Adrenal gland (tissue), 12 donors: Measurements from ENCODE around the gene SLC34A1. TPM values are rescaled to one million over a fixed set of nuclear protein-coding genes. Genes with fewer than 3 reads are reported as not detected.

Source experiments
- DNase-seq, 7 donors: peaks; one replicate each; pipeline ENCODE4 v3.0.0-alpha.2; 2019 to 2020
- H3K27ac ChIP-seq, 5 donors: fragments of 200-600 bp; sonication (generic) in 4 of 5; 1 replicate in 3 of 5; 2 replicates in 2 of 5; pipeline versions ENCODE4 v1.5.1 to v1.8.0; 2016 to 2020; ENCODE audit warnings: mild to moderate bottlenecking in 1 of 5
- H3K27me3 ChIP-seq: fragments of 200-600 bp; 2 replicates; pipeline ENCODE4 v1.8.0; 2021
- H3K36me3 ChIP-seq, 2 donors: fragments of 200-600 bp; replicated peaks in 1 of 2; 1 replicate in 1 of 2; 2 replicates in 1 of 2; pipeline versions ENCODE4 v1.5.1 to v1.8.0; 2018 to 2022
- H3K4me1 ChIP-seq, 2 donors: fragments of 200-600 bp; replicated peaks in 1 of 2; 1 replicate in 1 of 2; 2 replicates in 1 of 2; pipeline versions ENCODE4 v1.5.1 to v1.8.0; 2018 to 2021
- H3K4me3 ChIP-seq, 4 donors: fragments of 200-600 bp; sonication (generic) in 3 of 4; one replicate each; pipeline ENCODE4 v1.5.1; 2016 to 2018
- H3K9me3 ChIP-seq, 3 donors: fragments of 200-600 bp; sonication (generic) in 1 of 3; replicated peaks in 1 of 3; 1 replicate in 2 of 3; 2 replicates in 1 of 3; pipeline versions ENCODE4 v1.5.1 to v1.8.0; 2016 to 2021
- POLR2A ChIP-seq, 2 donors: fragments of 450-650 bp; IDR thresholded peaks; one replicate each; pipeline ENCODE4 v1.6.1; 2017; ENCODE audit warnings: antibody characterized with exemption in 2 of 2, mild to moderate bottlenecking in 2 of 2, moderate library complexity in 1 of 2
- WGBS, 4 donors: extraction: QIAGEN DNeasy Blood & Tissue Kit in 2 of 4; methylation state at CpG; one replicate each; pipeline versions ENCODE4 v1.1.5 to v1.1.7; 2013 to 2017; 5-methylcytosine and 5-hydroxymethylcytosine counted together
- intact Hi-C, 2 donors: fragments of 100-400 bp; cut with DNase I; formaldehyde crosslinking; loops; one replicate each; pipeline versions ENCODE4 v1.14.1 to v1.15.0; 2022 to 2023
- polyA plus RNA-seq, 3 donors: library from polyadenylated mRNA; stranded (reverse); fragments of 200-250 nt in 2 of 3; fragments of 350-450 nt in 1 of 3; fragmentation: Illumina TruSeq in 1 of 3; extraction: RNeasy Lipid Tissue Mini Kit (QIAGEN cat#74804) in 1 of 3; gene quantifications; one replicate each; pipeline ENCODE4 v1.2.3, GENCODE V29; 2013 to 2014
- total RNA-seq, 9 donors: library from RNA; depleted of rRNA in 4 of 9; stranded (reverse); fragments of >200 nt in 4 of 9; fragments of 120-200 nt in 1 of 9; fragmentation: NEBNext Ultra II Directional in 1 of 9; extraction: Animal tissue kit (Norgen Biotek cat#: 25700) in 1 of 9; gene quantifications; one replicate each; pipeline versions ENCODE4 v1.1.0 to v1.2.4, GENCODE V29; 2013 to 2023
- TF ChIP-seq, protein P1 (sequence below), 6 experiments: fragments of 450-650 bp in 4 of 6; fragments of 200-600 bp in 2 of 6; sonication (generic) in 1 of 6; IDR thresholded peaks; 1 replicate in 5 of 6; 2 replicates in 1 of 6; pipeline versions ENCODE4 v1.5.1 to v1.8.0; 2016 to 2021; ENCODE audit warnings: antibody characterized with exemption in 6 of 6, mild to moderate bottlenecking in 2 of 6, moderate library complexity in 1 of 6
- donor health status: healthy with polysubstance abuse.
- donor health status: Bipolar disorder and iron deficiency.
- donor health status: DM: yes; HTN: yes; CAD: no.
- donor health status: DM: no; HTN: no; CAD: no.
- donor health status: DM: no; HTN: no; CAD: no.
- donor health status: DM: yes; HTN: yes; CAD: no.

The SLC34A1 gene
- total and polyA plus RNA-seq, 12 donors, result not detected

DNA sequence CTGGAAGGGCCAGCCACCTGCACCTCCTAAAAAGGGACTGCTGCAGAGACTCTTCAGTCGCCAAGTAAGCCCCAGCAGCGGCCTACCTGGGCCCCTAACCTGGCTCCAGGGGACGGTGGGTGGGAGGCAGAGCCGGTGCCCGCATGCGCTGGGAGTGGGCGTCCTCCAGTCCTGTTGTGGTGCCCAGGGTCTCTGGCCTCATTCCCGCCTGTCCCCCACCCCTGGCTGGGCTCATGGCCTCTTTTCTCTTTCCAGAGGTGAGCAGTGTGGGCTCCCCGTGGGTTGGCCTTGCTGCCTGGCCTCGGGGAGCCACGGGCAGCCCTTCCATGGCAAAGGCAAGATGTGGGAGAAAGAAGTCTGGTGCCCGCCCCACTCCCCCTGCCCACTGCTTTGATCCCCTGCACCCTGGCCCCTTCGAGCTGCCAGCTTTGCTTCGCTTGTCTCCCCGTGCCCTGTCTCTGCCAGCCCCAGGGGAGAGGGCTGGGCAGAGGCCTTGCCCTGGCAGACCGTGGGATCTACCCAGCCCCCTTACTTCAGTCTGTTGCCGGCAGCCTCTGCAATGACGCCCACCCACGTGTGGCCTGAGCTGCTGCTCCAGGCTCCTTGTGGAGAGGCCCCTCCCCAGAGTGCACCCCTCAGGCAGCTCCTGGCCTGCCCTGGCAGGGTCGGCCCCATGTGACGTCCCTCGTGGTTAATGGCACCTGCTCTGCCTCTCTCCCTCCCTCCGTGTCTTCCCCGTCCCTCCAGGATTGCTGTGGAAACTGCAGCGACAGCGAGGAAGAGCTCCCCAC lies 57.0 kb downstream of the SLC34A1 start:
- DNase-seq, result peak in 1 of 7 donors; percentile 11
- Histone ChIP-seq H3K36me3 (peaks cover 0 to 16% of the 10 kb centered on the region in 2 donors), H3K4me3 (no peak overlapping the region), H3K27ac (no peak overlapping the region), H3K4me1 (peaks cover 1 to 3% of the 10 kb centered on the region in 2 donors), H3K9me3 (no peaks in the 10 kb centered on the region), H3K27me3 (no peaks in the 10 kb centered on the region)
- intact Hi-C loops, result no loop called here
- WGBS, 4 donors, result 85 to 93% (median 89%) methylated on average over 6 to 26 of the region's 26 CpGs
- no peak for TF ChIP-seq POLR2A (IDR thresholded peaks at IDR 0.05)
- TF ChIP-seq, protein P1, sequence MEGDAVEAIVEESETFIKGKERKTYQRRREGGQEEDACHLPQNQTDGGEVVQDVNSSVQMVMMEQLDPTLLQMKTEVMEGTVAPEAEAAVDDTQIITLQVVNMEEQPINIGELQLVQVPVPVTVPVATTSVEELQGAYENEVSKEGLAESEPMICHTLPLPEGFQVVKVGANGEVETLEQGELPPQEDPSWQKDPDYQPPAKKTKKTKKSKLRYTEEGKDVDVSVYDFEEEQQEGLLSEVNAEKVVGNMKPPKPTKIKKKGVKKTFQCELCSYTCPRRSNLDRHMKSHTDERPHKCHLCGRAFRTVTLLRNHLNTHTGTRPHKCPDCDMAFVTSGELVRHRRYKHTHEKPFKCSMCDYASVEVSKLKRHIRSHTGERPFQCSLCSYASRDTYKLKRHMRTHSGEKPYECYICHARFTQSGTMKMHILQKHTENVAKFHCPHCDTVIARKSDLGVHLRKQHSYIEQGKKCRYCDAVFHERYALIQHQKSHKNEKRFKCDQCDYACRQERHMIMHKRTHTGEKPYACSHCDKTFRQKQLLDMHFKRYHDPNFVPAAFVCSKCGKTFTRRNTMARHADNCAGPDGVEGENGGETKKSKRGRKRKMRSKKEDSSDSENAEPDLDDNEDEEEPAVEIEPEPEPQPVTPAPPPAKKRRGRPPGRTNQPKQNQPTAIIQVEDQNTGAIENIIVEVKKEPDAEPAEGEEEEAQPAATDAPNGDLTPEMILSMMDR (IDR thresholded peaks at IDR 0.05), result no peak

DNA sequence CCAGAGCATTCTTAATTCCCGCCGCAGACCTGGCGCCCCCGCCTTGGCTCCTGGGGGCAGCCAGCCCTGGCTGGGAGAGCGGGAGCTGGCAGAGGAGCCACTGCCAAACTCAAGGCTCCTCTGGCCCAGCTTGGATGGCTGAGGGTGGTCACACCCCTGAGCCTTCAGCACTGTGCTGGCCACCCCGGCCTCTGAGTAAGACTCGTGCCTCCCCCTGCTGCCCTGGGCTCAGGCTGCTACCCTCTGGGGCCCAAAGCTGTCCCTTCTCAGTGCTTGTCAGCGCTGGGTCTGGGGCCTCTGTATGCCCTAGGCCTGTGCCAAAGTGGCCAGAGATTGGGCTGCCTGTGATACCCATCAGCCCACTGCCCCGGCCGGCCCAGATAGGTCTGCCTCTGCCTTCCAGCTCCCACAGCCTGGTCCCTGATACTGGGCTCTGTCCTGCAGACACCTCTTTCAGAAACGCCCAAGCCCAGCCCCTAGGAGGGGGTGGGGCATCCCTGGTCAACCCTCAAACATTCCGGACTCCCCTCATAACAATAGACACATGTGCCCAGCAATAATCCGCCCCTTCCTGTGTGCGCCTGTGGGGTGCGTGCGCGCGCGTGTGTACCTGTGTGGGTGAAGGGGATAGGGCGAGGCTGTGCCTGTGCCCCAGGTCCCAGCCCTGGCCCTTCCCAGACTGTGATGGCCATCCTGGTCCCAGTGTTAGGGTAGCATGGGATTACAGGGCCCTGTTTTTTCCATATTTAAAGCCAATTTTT lies 58.0 kb downstream of the SLC34A1 start:
- TF ChIP-seq, protein P1 (IDR thresholded peaks at IDR 0.05), result no peak
- no peak for TF ChIP-seq POLR2A (IDR thresholded peaks at IDR 0.05)
- intact Hi-C loops, result no loop called here
- no peaks in the 10 kb centered on the region for H3K27me3 ChIP-seq
- 85 to 94% (median 89%) methylated on average over 14 to 20 of the region's 20 CpGs for WGBS, 4 donors
- H3K4me1 ChIP-seq, result peaks cover 7 to 9% of the 10 kb centered on the region in 2 donors
- H3K36me3 ChIP-seq, result peaks cover 0 to 12% of the 10 kb centered on the region in 2 donors
- DNase-seq, result peak in 1 of 7 donors; percentile 14
- no peak overlapping the region for H3K27ac ChIP-seq
- no peak overlapping the region for H3K4me3 ChIP-seq
- no peaks in the 10 kb centered on the region for H3K9me3 ChIP-seq

DNA sequence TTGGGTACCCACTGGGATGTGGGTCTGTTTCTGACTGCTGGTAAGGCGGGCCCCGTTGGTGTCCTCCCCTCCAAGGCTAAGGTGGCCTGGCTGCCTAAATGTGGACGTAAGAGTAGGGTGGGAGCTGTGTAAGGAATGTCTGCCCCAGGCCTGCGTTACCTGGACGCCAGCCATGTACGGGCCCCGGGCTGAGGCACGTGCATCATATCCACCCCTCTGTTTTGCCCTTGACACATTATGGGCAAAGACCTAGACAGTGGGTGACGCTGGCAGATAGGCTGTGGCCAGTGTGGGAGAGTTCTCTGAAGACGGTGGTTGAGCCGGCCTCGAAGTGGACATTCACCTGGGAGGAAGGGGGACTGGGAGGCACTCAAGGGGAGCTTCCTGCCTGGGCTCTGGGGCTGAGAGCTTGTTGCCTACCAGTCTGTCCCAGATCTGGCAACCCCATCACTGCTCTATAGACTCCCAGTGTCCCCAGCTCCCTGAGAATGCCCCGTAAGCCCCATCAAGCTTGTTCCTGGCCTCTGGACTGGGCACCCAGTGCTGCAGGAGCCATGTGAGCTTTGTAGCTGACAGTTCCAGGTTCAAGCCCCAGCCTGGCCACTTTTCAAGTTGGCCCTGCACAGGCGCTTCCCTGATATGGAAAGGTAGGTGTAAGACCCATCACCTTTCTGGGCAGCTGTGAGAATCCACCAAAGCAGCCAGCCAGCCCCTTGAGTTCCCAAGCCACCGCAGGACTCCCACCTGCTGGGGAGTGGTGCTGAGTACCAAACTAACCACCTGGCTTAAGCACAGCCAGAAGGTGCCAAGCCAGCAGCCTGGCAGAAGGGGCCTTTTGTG lies 59.1 kb downstream of the SLC34A1 start:
- 64 to 85% (median 70%) methylated on average over 13 to 15 of the region's 15 CpGs for WGBS, 4 donors
- intact Hi-C loops, result no loop called here
- no peak overlapping the region for H3K27ac ChIP-seq

More for the DNA sequence above, 59.1 kb downstream of the SLC34A1 start:
- H3K4me1 ChIP-seq, result peaks cover 18 to 19% of the 10 kb centered on the region in 2 donors
- peaks cover 0 to 12% of the 10 kb centered on the region in 2 donors for H3K36me3 ChIP-seq
- H3K4me3 ChIP-seq, result no peak overlapping the region
- H3K9me3 ChIP-seq, result no peaks in the 10 kb centered on the region
- no peak for TF ChIP-seq POLR2A (IDR thresholded peaks at IDR 0.05)
- TF ChIP-seq, protein P1 (IDR thresholded peaks at IDR 0.05), result no peak
- no peak for DNase-seq
- no peaks in the 10 kb centered on the region for H3K27me3 ChIP-seq
